SW480 (cell line): ENCODE measurements around the gene ARHGEF10L.
"Not testable (repeated sequence)": the region's sequence is repeated elsewhere in the genome, so short reads cannot be mapped to it uniquely, and the experiment has no call there.

ENCODE experiments used
- DNase-seq: peaks from one replicate; pipeline ENCODE4 v3.0.0-alpha.2; 2016; ENCODE audit warnings: low spot score

ARHGEF10L gene

DNA sequence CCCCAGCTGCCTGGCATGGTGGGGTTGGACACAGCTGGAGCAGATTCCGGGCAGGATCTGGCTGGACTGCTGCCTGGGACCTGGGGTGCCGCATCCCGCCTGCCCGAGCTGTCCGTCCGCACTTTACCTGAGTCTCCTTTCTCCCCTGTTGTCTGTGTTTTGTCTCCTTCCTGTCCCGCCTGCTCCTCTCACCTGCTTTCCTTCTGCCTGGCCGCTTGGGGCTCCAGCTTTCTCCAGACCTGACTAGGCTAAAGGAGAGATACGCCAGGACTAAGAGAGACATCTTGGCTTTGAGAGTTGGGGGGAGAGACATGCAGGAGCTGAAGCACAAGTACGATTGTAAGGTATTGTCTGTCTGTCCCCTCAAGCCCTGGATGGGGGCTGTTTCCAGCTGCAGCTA, 73.3 kb downstream of the ARHGEF10L start:
- no peak for DNase-seq

DNA sequence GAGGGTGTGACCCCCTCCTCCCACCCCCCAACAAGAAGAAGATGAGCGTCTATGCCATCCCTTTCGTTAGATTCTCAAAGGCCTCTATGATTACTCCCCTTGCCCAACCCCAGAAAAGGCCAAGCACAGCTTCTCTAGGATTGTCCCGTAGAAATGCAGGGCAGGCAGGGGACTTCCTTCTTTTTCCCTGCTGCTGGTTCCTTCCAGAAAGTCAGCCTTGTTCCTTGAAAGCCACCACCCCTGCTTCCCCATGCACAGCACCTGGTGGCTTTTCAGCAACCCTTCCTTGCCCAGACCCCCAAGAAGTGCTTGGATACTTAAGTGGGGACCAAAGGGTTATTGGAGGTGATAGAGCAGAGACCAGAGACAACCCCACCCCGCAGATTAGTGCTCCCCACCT, 75.1 kb downstream of the ARHGEF10L start:
- no peak for DNase-seq

DNA sequence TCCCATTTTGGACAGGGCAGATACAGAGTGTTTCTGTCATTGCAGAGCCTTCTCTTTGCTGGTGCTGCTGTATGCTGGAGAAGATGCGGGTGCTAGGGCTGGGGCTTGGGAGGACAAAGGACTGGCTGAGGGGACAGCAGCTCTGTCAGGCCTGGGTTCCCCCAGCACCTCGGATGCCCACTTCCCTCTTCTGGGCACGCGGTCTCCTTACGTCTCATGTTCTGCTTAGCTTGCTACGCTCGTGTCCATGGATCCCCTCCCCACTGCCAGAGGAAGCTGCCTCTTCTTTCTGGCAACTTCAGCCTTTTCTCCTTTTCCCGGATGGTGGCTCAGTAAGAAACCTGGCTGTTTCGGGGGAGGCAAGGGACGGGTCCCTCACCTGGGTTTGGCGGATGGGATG, 75.7 kb downstream of the ARHGEF10L start:
- DNase-seq: no peak

DNA sequence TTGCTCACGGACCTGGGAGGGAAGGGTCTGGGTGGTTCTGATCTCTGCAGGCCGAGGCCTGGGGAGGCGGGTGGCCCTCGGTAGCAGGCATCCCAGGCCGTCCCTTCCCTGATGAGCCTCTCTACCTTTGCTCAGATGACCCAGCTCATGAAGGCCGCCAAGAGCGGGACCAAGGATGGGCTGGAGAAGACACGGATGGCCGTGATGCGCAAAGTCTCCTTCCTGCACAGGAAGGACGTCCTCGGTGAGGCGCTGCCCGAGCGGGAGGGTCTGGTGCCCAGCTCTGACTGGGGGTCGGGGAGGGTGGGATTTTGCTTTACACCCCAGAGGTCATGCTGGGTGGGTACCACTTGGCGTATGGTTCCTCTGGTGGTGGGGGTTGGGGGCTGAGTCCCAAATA, 76.5 kb downstream of the ARHGEF10L start:
- no peak for DNase-seq

DNA sequence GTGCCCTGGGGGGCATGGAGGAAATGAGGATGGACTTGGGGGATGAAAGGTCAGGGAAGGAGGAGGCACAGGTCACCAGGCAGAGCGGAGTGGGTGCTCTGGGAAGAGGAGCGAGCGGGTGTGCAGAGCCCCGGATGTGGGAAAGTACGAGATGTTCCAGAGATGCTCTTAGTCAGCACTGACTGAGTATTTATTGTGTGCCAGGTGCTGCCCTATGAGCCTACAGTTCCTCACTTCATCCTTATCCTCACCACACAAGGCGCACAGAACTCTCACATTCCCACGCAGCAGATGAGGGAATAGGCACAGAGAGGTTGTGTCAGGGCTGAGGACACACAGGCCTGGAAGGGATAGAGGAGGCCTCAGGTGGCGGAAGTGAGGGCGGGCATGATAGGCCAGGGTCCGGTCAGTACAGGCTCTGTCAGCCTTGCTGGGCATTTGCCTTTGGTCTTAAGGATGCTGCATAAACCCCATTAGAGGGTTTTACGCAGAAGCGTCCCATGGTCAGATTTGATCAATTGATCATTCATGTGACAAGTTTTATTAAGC, 77.3 kb downstream of the ARHGEF10L start:
- no peak for DNase-seq

DNA sequence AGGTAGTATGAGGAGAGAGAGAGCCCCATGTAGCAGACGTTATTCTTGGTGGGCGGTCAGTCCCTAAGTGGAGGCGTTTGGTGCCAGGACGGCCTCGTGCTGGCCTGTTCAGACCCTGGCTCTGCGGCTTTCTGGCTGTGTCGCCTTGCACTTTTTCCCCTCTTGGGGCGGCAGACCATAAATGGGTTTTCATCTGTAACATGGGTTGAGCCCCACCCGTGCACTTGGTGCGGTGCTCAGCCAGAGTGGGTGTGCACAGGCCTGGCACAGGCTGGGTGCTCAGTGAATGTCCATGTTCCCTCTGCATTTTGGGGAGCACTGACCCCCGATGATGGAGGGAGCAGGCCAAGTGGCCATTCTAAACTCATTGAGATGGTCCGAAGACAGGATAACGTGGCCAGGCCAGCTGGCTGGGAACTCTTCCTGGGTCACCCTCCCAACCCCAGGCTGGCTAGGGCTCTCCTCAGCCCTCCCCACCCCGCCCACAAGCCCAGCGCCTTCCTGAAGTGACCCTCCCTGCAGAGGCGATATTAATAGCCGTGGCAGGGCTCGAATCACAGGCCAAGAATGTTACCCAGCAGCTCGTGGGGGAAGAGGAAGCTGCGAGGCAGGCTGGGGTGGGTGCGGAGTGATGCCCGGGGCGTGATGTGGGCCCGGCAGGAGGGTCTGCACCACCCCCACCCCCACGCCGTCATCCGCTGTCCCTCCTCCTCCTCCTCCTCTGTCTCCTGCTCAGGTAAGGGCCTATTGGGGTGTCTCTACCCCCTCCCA, 78.5 kb downstream of the ARHGEF10L start:
- no peak for DNase-seq

DNA sequence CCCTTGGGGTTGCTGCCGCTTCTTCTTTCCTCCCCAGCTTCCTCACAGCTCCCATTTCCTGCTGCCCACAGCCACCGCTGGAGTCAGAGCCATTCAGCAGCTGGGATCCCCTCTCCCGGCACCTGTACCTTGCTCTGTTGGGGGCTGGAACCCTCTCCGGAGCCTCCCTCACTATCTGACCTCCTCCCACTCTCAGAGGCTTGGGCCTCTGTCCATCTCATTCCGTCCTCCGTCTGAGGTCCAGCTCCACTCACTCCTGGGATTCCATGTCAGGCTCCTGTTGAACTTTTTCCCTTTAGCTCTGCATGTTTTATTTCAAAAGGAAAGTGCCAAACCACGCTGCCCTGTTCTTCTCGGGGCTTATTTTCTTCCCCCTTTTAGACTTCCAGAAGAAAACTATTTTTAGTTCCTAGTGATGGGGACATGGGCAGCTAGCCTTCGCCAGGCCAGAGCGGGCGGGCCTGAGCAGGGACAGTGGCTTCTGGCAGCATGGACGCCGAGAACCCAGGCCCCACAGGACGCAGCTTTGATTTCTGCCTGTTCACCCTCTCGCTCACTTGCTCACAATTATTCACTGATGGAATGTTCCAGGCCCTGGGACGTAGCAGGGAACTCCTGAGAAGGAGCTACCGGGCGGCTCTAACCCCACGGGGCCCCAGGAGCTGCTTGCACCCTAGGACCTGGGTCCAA, 79.2 kb downstream of the ARHGEF10L start:
- no peak for DNase-seq

DNA sequence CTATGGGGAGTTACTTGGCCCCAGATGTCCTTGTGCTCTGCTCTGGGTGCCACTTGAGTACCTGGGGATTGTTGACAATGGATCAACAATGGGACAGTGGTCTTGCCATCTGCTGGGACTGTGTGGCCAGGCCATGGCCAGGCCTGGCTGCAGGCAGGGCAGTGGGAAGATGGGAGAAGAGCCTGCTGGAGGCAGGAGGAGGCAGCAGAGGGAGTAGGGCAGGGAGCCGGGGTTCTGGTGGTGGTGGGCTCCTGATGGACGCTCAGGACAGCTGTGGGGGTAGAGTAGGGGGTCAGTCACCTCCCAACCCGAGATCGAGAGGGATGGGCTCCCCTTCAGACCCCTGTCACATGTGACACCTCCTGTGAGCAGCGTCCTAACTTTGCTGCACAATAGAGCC, 81.0 kb downstream of the ARHGEF10L start:
- DNase-seq: no peak

DNA sequence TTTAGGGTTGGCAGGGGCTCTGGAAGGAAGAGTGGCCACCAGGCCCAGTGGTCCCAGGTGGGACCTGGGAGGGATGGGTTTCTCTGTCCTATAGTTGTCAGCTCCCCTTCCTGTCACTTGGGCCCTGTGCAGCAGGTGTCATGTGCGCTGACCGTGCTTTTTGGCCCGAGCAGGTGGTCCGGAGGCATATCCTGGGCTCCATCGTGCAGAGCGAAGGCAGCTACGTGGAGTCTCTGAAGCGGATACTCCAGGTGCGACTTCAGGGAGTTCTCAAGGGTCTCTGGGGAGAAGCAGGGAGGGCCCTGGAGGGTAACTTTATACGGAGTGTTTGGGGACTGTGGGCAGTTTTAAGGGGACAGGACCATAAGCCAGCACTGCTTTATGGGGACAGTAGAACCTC, 82.2 kb downstream of the ARHGEF10L start:
- no peak for DNase-seq

DNA sequence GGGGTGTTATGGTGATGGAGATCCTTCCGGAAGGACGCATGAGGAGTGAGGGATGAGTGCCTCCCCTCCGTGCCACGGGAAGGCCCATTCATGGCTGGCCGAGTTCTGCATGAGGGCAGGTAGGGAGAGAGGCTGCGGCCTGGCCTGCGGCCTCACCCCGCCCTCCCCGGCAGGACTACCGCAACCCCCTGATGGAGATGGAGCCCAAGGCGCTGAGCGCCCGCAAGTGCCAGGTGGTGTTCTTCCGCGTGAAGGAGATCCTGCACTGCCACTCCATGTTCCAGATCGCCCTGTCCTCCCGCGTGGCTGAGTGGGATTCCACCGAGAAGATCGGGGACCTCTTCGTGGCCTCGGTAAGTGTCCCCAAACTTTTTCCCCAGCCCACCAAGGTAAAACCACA, 83.3 kb downstream of the ARHGEF10L start:
- DNase-seq: no peak

DNA sequence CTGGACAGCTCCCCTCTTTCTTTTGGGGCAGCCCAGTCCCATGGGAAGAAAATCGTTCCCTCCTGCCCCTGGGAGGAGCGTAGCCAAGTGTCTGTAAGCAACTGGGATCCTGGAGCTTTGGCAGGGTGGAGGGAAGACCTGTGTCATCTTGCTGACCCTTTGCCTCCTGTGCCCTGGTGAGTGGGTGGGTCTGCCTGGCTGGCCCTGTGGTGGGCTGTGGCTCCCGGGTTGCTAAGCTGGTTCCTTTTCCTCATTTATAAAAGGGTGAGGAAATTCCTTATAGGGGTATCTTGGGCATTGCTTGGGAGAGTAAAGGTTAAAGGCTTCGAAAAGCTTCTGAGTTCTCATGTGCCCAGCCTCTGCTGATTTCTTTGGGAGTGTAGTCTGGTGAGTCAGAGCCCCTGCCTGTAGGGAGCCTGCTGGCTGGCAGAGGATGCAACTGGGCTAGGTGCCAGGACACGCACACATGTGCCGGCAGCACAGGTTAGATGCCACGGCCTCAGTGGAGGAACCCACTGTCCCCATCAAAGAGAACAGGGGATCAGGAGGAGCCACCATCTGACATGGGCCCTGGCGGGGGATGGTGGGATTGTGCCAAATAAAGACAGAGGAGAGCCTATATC, 85.2 kb downstream of the ARHGEF10L start:
- DNase-seq: no peak

DNA sequence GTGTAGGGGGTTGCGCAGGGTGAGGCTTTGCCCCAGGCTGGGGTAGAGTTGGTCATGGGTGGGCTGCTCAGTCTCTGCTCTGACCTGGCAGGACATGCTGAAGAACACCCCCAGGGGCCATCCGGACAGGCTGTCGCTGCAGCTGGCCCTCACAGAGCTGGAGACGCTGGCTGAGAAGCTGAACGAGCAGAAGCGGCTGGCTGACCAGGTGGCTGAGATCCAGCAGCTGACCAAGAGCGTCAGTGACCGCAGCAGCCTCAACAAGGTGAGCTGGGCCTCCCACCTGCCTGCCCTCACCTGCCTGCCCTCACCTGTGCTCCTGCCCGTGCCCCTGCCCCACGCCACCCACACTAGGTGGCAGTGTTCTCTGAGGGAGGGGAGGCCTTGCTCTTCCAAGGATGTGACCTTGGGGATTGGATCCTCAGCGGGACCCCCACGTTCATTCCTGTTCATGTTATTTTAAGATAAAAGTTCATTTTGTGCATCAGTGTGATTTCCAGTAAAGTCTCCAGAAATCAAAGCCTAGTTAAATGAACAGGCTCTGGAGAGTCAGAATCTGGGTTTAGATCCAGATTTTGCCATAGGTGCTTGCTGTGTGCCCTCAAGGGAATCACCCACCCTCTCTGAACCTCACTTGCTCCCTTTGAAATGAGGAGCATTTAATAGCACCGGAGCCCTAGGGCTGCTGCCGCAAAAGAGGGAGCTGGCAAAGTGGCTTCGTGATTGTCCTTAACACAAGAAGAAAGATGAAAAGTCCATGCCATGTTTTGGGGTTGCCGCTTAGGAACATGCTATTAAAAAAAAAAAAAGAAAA, 87.9 kb downstream of the ARHGEF10L start:
- no peak for DNase-seq

DNA sequence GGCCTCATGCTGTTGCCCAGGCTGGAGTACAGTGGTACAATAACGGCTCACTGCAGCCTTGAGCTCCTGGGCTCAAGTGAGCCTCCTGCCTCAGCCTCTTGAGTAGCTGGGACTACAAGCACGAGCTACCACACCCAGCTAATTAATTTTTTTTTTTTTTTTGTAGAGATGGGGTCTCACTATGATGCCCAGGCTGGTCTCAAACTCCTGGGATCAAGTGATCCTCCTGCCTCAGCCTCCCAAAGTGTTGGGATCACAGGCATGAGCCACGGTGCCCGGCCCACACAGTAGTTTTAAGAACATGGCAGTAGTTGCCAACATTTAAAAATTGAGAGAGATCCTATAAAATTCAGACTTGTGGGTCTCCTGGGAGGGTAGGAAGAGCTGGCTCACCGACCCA, 89.5 kb downstream of the ARHGEF10L start:
- DNase-seq: not testable (repeated sequence)

DNA sequence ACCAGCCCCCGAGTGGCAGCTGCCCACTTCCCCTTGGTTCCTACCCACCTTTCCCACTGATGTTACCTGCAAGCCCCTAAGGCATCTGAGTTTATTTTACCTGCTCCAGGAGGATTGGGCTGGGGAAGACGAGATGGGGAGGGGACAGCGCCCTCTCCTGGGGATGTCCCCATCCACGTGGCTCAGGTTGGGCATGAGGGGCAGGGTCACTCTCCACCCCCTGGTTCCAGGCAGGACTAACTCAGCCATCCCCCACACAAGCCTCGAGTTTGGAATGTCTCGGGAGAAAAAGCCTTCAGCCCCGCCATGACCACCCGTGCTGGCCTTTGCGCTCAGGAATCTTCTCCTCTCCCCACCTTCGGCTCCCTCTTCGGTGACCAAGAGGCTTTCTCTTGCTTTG, 90.0 kb downstream of the ARHGEF10L start:
- DNase-seq: no peak

DNA sequence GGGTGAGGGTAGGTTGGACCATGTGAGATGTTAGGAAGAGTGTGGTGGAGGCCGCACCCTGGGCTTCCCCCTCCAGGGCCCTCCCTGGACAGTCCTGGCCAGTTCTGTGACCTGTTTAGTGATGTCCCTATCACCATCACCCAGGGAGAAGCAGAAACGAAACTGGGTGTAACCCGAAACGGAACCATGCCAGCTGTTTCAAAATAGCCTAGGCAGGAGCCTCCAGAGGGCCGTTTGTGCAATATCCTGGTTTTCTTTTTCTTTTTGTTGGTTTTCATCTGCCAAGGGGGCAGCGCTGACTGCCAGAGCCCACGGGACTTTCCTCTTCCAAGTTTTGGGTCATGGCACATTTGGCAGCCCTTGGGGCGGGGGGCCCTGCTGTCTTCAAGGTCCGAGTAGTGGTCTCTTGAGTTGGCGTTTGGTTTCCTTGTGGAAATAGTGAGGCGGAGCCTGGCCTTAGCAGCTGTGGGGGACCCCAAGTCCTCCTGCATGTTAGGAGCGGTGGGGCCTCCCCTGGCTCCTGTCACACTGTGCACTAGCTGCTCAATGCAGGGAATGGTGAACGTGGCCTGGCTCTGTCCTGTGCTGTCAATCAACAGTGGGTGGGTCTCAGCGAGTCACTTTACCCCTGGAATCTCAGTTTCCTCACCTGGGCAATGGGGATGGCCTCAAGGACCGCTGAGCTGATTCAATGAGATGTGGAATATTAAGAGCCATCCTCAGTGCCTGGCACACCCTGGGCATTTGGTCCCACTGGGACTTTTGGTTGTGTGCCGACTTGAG, 90.7 kb downstream of the ARHGEF10L start:
- DNase-seq: no peak

DNA sequence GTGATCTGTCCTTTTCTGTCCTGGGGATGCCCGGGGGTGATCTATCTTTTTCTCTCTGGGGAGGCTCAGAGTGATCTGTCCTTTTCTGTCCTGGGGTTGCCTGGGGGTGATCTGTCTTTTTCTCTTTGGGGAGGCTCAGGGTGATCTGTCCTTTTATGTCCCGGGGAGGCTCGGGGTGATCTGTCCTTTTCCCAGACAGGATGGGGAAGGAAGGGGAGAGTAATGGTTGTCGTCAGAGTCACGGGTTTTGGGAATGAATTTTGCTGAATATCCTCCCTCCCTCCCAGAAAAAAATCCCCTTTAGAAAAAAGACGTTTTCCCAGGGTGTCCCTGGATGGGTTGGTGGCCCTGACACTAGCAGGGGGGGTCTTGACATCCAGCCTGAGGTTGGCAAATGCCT, 91.5 kb downstream of the ARHGEF10L start:
- DNase-seq: no peak

DNA sequence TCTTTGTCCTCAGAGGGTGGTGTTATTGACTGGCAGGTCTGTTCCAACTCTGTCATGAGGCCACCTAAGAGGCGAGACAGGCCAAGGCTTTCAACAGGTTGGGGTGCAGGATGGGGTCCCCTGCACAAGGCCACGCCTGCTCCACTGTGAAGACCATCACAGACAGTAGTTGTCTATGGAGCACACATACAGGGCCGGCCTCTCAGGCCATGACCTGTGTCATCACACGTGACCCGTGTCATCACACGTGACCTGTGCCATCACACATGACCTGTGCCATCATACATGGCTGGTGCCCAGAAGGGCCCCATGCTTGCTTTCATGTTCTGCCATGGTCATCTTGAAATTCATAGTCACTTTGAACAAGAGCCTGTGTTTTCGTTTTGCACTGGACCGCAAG, 91.9 kb downstream of the ARHGEF10L start:
- no peak for DNase-seq

DNA sequence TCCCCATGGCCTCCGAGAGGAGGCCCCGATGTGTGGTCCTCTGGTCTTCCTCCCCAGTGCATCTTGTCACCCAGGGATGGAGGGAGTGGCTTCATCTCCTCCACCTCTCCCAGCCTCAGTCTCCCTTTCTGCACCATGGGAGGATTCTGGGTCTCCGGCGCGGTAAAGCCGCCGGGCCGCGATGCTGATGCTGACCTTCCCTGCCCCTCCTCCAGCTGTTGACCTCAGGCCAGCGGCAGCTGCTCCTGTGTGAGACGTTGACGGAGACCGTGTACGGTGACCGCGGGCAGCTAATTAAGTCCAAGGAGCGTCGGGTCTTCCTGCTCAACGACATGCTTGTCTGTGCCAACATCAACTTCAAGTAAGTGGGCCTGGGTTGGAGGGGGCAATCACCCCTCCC, 92.6 kb downstream of the ARHGEF10L start:
- DNase-seq: no peak

DNA sequence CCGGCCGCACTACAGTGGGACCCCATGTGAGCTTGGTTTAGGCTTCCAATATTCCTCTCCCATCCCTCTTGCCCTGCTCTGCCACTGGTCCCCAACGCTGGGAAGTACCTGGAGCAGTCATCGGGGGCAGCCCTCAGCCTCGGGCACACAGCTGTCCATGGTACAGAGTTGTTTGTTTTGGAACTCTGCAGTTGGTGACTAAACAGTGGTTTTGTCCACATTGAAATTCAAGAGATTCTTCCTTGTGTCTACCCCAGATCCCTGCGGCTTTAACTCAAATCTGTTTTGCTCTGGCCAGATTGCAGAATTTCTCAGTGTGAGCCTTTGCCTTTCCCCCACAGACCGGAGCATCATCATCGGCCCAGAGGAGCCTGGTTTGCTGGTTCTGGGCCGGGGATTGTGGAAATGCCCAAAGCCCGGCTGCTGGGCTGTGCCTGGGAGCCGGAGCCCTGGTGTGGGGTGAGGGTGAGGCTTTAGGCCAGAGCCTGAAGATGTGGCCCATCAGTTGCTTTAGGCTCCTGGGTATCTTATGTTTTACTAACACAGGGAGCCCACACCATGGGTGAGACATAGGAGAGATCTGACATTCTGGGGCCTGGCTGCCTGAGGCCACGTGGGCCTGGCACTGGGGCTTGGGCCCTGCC, 93.2 kb downstream of the ARHGEF10L start:
- DNase-seq: no peak

DNA sequence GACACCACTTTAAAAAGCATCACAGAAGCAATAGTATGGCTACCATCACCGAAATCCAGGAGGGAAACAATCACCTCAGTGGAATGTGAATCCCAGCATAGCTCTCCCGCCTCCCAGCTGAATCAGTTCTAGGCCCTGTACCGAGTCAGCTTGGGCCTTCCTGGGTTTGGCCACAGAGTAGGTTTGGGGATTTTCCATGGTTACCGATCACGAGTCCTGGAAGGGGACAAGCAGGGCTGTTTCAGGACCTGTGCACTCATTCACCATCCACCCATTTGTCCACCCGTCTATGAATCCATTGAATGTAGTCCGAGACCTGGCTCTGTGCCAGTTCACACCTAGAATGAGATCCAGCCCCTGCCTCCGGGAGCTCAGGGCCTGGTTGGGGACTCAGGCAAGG, 94.2 kb downstream of the ARHGEF10L start:
- no peak for DNase-seq

DNA sequence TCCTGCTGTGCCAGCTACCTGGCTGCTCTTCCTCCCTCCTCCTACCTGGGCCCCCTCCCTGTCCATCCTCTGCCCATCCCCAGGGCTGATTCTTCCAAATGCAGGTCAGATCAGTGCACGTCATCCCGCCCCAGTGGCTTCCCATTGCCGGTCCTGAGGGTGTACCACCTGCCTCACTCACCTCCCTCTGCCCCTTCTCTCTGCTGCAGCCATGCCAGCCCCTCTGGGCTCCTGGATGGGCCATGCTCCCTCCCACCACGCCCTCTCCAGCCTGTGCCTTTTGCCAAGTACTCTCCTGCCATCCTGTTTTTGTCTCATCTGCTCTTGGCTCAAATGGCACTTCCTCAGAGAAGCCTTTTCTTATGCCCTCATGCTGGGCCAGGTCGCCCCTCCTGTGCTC, 95.8 kb downstream of the ARHGEF10L start:
- DNase-seq: no peak
